ENCODE results near the gene TLR2. TPM values are rescaled to one million over a fixed set of nuclear protein-coding genes. Genes with fewer than 3 reads are reported as not detected.

TLR2 gene
- total RNA-seq, 1 experiment from 2014 or later = 0.28 TPM

GRCh38 chr4:153651116-153651515 lies 33.0 kb upstream of the TLR2 start:
- Histone ChIP-seq H3K9me3 (ENCODE audit: control insufficient read depth, insufficient read depth, low read depth, low read length) (no peaks in the 10 kb centered on the region), H3K36me3 (ENCODE audit: control insufficient read depth, insufficient read depth, low read length) (no peaks in the 10 kb centered on the region), H3K27me3 (ENCODE audit: control insufficient read depth, insufficient read depth, low read length) (no peaks in the 10 kb centered on the region), H3K4me3 (ENCODE audit: low read depth in 2 of 2, low read length in 2 of 2) (no peak overlapping the region), H3K27ac (ENCODE audit: low read length) (no peak overlapping the region), H3K4me1 (ENCODE audit: control insufficient read depth, insufficient read depth, low read length) (no peaks in the 10 kb centered on the region)
- CTCF ChIA-PET = no interaction called here
- ATAC-seq (no peak), DNase-seq (ENCODE audit: low read depth, low spot score) (no peak)
- POLR2A ChIA-PET = no interaction called here
- BruUV-seq (replicated peaks) = no TSS peak
- in situ Hi-C loops (cut with HindIII; ENCODE audit: low pct_unique_long_range_greater_than_20kb, low sequenced_read_pairs) = no loop called here
- TF ChIP-seq REST (IDR thresholded peaks at IDR 0.05; ENCODE audit: insufficient read depth in 1 of 2, low read depth in 2 of 2, low read length in 1 of 2) (no peak), TCF7L2 (IDR thresholded peaks at IDR 0.05; ENCODE audit: low read depth, low read length) (no peak), CTCF (IDR thresholded peaks at IDR 0.05) (no peak), POLR2AphosphoS5 (IDR thresholded peaks at IDR 0.05; ENCODE audit: low read depth, low read length) (no peak), SIN3A (IDR thresholded peaks at IDR 0.05; ENCODE audit: borderline replicate concordance, insufficient read depth, low read depth, low read length) (no peak)
- intact Hi-C loops (cut with micrococcal nuclease; ENCODE audit: unreplicated experiment) = loop anchor here (5.0 kb wide), 1 partner anchor 101 kb away; no protein-coding TSS in a partner anchor

DNA sequence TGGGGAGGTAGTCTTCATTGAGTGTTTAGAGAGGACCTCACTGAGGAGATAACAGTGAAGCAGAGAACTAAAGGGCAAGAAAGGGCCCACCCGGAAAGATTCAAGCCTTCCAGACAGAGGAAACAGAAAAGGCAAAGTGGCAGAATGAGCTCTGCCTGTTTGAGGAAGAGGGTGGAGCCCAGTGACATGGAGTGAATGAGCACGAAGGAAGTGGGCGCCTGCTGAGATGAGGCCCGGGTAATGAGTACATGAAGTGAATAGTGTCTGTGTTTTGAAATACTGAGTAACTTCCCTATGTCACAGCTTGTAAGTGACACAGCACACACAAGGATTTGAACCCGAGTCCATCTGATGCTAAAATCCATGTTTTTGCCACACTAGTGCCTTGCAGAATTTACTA lies 32.5 kb upstream of the TLR2 start:
- Histone ChIP-seq H3K36me3 (ENCODE audit: control insufficient read depth, insufficient read depth, low read length) (no peaks in the 10 kb centered on the region), H3K4me1 (ENCODE audit: control insufficient read depth, insufficient read depth, low read length) (no peaks in the 10 kb centered on the region), H3K27me3 (ENCODE audit: control insufficient read depth, insufficient read depth, low read length) (no peaks in the 10 kb centered on the region), H3K4me3 (ENCODE audit: low read depth in 2 of 2, low read length in 2 of 2) (no peak overlapping the region), H3K9me3 (ENCODE audit: control insufficient read depth, insufficient read depth, low read depth, low read length) (no peaks in the 10 kb centered on the region), H3K27ac (ENCODE audit: low read length) (no peak overlapping the region)
- intact Hi-C loops (cut with micrococcal nuclease; ENCODE audit: unreplicated experiment) (loop anchor here (5.0 kb wide), 1 partner anchor 101 kb away; no protein-coding TSS in a partner anchor), in situ Hi-C loops (cut with HindIII; ENCODE audit: low pct_unique_long_range_greater_than_20kb, low sequenced_read_pairs) (no loop called here)
- CTCF ChIA-PET = no interaction called here
- DNase-seq (ENCODE audit: low read depth, low spot score) (no peak), ATAC-seq (no peak)
- no TSS peak for BruUV-seq (replicated peaks)
- POLR2A ChIA-PET = no interaction called here
- no peak for TF ChIP-seq TCF7L2 (IDR thresholded peaks at IDR 0.05; ENCODE audit: low read depth, low read length)
- no peak for TF ChIP-seq REST (IDR thresholded peaks at IDR 0.05; ENCODE audit: insufficient read depth in 1 of 2, low read depth in 2 of 2, low read length in 1 of 2)
- TF ChIP-seq CTCF (IDR thresholded peaks at IDR 0.05) = no peak
- TF ChIP-seq SIN3A (IDR thresholded peaks at IDR 0.05; ENCODE audit: borderline replicate concordance, insufficient read depth, low read depth, low read length) = no peak
- TF ChIP-seq POLR2AphosphoS5 (IDR thresholded peaks at IDR 0.05; ENCODE audit: low read depth, low read length) = no peak
